Measurements from ENCODE around the gene PCDHGA6.
A peak's percentile ranks its signal among the peaks of the same experiment; 100 is the strongest.
"Not testable (repeated sequence)": the region's sequence is repeated elsewhere in the genome, so short reads cannot be mapped to it uniquely, and the experiment has no call there.

PCDHGA6 gene

DNA sequence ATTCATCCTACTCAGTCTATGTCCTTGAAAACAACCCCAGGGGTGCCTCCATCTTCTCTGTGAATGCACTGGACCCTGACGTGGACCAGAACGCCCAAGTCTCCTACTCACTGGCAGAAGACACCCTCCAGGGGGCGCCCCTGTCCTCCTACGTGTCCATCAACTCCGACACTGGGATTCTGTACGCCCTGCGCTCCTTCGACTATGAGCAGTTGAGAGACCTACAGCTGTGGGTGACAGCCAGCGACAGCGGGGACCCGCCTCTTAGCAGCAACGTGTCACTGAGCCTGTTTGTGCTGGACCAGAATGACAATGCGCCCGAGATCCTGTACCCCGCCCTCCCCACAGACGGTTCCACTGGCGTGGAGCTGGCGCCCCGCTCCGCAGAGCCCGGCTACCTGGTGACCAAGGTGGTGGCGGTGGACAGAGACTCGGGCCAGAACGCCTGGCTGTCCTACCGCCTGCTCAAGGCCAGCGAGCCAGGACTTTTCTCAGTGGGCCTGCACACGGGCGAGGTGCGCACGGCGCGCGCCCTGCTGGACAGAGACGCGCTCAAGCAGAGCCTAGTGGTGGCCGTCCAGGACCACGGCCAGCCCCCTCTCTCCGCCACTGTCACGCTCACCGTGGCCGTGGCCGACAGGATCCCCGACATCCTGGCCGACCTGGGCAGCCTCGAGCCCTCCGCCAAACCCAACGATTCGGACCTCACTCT lies 1.9 kb downstream of the PCDHGA6 start:
- not testable (repeated sequence) for H3K4me2 ChIP-seq (ENCODE audit: low read length); H2BK5ac ChIP-seq (ENCODE audit: low read length); H3K9ac ChIP-seq (ENCODE audit: low read length); H3K23ac ChIP-seq (ENCODE audit: low read length); H3K4me3 ChIP-seq (ENCODE audit: low read length); DNase-seq; H3K4me1 ChIP-seq (ENCODE audit: control insufficient read depth, low read depth, low read length); H3K27ac ChIP-seq (ENCODE audit: low read depth, low read length); H3K56ac ChIP-seq (ENCODE audit: low read length); H3K79me2 ChIP-seq (ENCODE audit: control insufficient read depth, insufficient read depth, low read length); H3K79me1 ChIP-seq (ENCODE audit: low read length); H4K8ac ChIP-seq (ENCODE audit: low read depth, low read length); H3K4ac ChIP-seq (ENCODE audit: low read depth, low read length); H2AK5ac ChIP-seq (ENCODE audit: low read length); H4K5ac ChIP-seq (ENCODE audit: low read length); H3K27me3 ChIP-seq (ENCODE audit: insufficient read depth, low read length, poor library complexity); H3K36me3 ChIP-seq (ENCODE audit: control insufficient read depth, insufficient read depth, low read length); H2BK120ac ChIP-seq (ENCODE audit: low read depth, low read length); H3K18ac ChIP-seq (ENCODE audit: low read length); H2BK15ac ChIP-seq (replicated peaks; ENCODE audit: low read depth)
- WGBS (ENCODE audit: extremely low coverage, insufficient coverage, low lambda C conversion rate): no CpG with 5 or more reads among the region's 48 CpGs

- no peak within 1 kb of the TSS for H3K4me2 ChIP-seq (ENCODE audit: low read length)
- no peaks in the 10 kb centered on the region for H3K79me1 ChIP-seq (ENCODE audit: low read length)
- H3K56ac ChIP-seq (ENCODE audit: low read length): no peak within 1 kb of the TSS
- H3K9ac ChIP-seq (ENCODE audit: low read length): no peak within 1 kb of the TSS
- no peaks in the 10 kb centered on the region for H3K4me1 ChIP-seq (ENCODE audit: control insufficient read depth, low read depth, low read length)
- H3K23ac ChIP-seq (ENCODE audit: low read length): no peak within 1 kb of the TSS
- DNase-seq: no peak
- H2BK120ac ChIP-seq (ENCODE audit: low read depth, low read length): no peak within 1 kb of the TSS
- H3K36me3 ChIP-seq (ENCODE audit: control insufficient read depth, insufficient read depth, low read length): no peaks in the 10 kb centered on the region
- H4K8ac ChIP-seq (ENCODE audit: low read depth, low read length): no peak within 1 kb of the TSS
- whole genome bisulfite sequencing (ENCODE audit: extremely low coverage, insufficient coverage, low lambda C conversion rate): no CpG with 5 or more reads among the region's 37 CpGs
- H3K18ac ChIP-seq (ENCODE audit: low read length): no peak within 1 kb of the TSS
- no peaks in the 10 kb centered on the region for H3K79me2 ChIP-seq (ENCODE audit: control insufficient read depth, insufficient read depth, low read length)
- H2AK5ac ChIP-seq (ENCODE audit: low read length): no peak within 1 kb of the TSS
- H4K5ac ChIP-seq (ENCODE audit: low read length): no peak within 1 kb of the TSS
- H3K4ac ChIP-seq (ENCODE audit: low read depth, low read length): no peak within 1 kb of the TSS
- no peaks in the 10 kb centered on the region for H3K27me3 ChIP-seq (ENCODE audit: insufficient read depth, low read length, poor library complexity)
- no peak within 1 kb of the TSS for H2BK15ac ChIP-seq (replicated peaks; ENCODE audit: low read depth)
- no peak within 1 kb of the TSS for H3K27ac ChIP-seq (ENCODE audit: low read depth, low read length)
- no peak within 1 kb of the TSS for H3K4me3 ChIP-seq (ENCODE audit: low read length)
- H2BK5ac ChIP-seq (ENCODE audit: low read length): no peak within 1 kb of the TSS
Measured at GRCh38 chr5:141382469-141383294, 9.0 kb downstream of the PCDHGA6 start, which contains the start of gene PCDHGA7. Gene PCDHGA7 (plus strand): TSS chr5:141382742. CDS start chr5:141382900, 158 bp downstream.

GRCh38 chr5:141383345-141383744 lies 9.7 kb downstream of the PCDHGA6 start:
- Histone ChIP-seq H3K79me2 (ENCODE audit: control insufficient read depth, insufficient read depth, low read length) (no peaks in the 10 kb centered on the region), H3K27me3 (ENCODE audit: insufficient read depth, low read length, poor library complexity) (no peaks in the 10 kb centered on the region), H3K9ac (ENCODE audit: low read length) (no peak overlapping the region), H2AK5ac (ENCODE audit: low read length) (no peak overlapping the region), H3K23ac (ENCODE audit: low read length) (no peak overlapping the region), H2BK15ac (replicated peaks; ENCODE audit: low read depth) (no peak overlapping the region), H2BK120ac (ENCODE audit: low read depth, low read length) (no peak overlapping the region), H3K56ac (ENCODE audit: low read length) (no peak overlapping the region), H3K4me1 (ENCODE audit: control insufficient read depth, low read depth, low read length) (no peaks in the 10 kb centered on the region), H3K27ac (ENCODE audit: low read depth, low read length) (no peak overlapping the region), H3K4me3 (ENCODE audit: low read length) (no peak overlapping the region), H3K4ac (ENCODE audit: low read depth, low read length) (no peak overlapping the region), H3K79me1 (ENCODE audit: low read length) (no peaks in the 10 kb centered on the region), H3K36me3 (ENCODE audit: control insufficient read depth, insufficient read depth, low read length) (no peaks in the 10 kb centered on the region), H3K18ac (ENCODE audit: low read length) (no peak overlapping the region), H3K4me2 (ENCODE audit: low read length) (no peak overlapping the region), H4K5ac (ENCODE audit: low read length) (no peak overlapping the region), H2BK5ac (ENCODE audit: low read length) (no peak overlapping the region), H4K8ac (ENCODE audit: low read depth, low read length) (no peak overlapping the region)
- no peak for DNase-seq
- no CpG with 5 or more reads among the region's 21 CpGs for WGBS (ENCODE audit: extremely low coverage, insufficient coverage, low lambda C conversion rate)

GRCh38 chr5:141384471-141385267 lies 11.0 kb downstream of the PCDHGA6 start:
- H2BK15ac ChIP-seq (replicated peaks; ENCODE audit: low read depth): no peak overlapping the region
- no peak overlapping the region for H2AK5ac ChIP-seq (ENCODE audit: low read length)
- H2BK5ac ChIP-seq (ENCODE audit: low read length): no peak overlapping the region
- no peak overlapping the region for H3K27ac ChIP-seq (ENCODE audit: low read depth, low read length)
- H3K4me2 ChIP-seq (ENCODE audit: low read length): no peak overlapping the region
- H3K4ac ChIP-seq (ENCODE audit: low read depth, low read length): no peak overlapping the region
- no peak overlapping the region for H4K8ac ChIP-seq (ENCODE audit: low read depth, low read length)
- no peak for DNase-seq
- H3K4me3 ChIP-seq (ENCODE audit: low read length): no peak overlapping the region
- H3K18ac ChIP-seq (ENCODE audit: low read length): no peak overlapping the region
- no peaks in the 10 kb centered on the region for H3K36me3 ChIP-seq (ENCODE audit: control insufficient read depth, insufficient read depth, low read length)
- H3K4me1 ChIP-seq (ENCODE audit: control insufficient read depth, low read depth, low read length): no peaks in the 10 kb centered on the region
- H3K79me2 ChIP-seq (ENCODE audit: control insufficient read depth, insufficient read depth, low read length): no peaks in the 10 kb centered on the region
- no peaks in the 10 kb centered on the region for H3K79me1 ChIP-seq (ENCODE audit: low read length)
- H3K56ac ChIP-seq (ENCODE audit: low read length): no peak overlapping the region
- H3K27me3 ChIP-seq (ENCODE audit: insufficient read depth, low read length, poor library complexity): no peaks in the 10 kb centered on the region
- H3K9ac ChIP-seq (ENCODE audit: low read length): no peak overlapping the region
- H2BK120ac ChIP-seq (ENCODE audit: low read depth, low read length): no peak overlapping the region
- no peak overlapping the region for H3K23ac ChIP-seq (ENCODE audit: low read length)
- no CpG with 5 or more reads among the region's 43 CpGs for WGBS (ENCODE audit: extremely low coverage, insufficient coverage, low lambda C conversion rate)
- no peak overlapping the region for H4K5ac ChIP-seq (ENCODE audit: low read length)

DNA sequence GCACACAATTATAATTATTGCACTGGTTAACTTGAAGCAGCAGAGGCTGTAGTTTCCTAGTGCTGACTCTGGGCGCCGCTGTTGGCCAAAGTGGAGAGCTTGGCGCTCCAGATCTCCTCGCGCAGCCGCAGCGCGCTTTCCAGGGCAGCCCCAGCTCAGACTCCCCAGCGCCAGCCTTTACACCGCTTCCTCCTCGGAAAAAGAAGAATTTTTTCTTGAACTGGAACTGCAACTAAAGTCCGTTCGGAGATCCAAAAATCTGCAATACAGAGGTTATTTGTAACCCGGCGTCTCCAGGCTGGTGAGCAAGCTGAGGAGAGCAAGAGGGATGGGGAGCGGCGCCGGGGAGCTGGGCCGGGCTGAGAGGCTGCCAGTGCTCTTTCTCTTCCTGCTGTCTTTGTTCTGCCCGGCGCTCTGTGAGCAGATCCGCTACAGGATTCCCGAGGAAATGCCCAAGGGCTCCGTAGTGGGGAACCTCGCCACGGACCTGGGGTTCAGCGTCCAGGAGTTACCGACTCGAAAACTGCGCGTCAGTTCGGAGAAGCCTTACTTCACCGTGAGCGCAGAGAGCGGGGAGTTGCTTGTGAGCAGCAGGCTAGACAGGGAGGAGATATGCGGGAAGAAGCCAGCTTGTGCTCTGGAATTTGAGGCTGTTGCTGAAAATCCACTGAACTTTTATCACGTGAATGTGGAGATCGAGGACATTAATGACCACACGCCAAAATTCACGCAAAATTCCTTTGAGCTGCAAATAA lies 14.0 kb downstream of the PCDHGA6 start, which contains the start of gene PCDHGB4:
TSS of gene PCDHGB4 (plus strand) at position 142 of the 755 bp plus-strand sequence. CDS start at position 329, 187 bp downstream.
- H3K36me3 ChIP-seq (ENCODE audit: control insufficient read depth, insufficient read depth, low read length); H4K5ac ChIP-seq (ENCODE audit: low read length); H3K18ac ChIP-seq (ENCODE audit: low read length); H3K4me2 ChIP-seq (ENCODE audit: low read length); H2BK5ac ChIP-seq (ENCODE audit: low read length); H2BK15ac ChIP-seq (replicated peaks; ENCODE audit: low read depth); H4K8ac ChIP-seq (ENCODE audit: low read depth, low read length); H3K4me3 ChIP-seq (ENCODE audit: low read length); H3K79me1 ChIP-seq (ENCODE audit: low read length); H3K56ac ChIP-seq (ENCODE audit: low read length); H3K27ac ChIP-seq (ENCODE audit: low read depth, low read length); H2AK5ac ChIP-seq (ENCODE audit: low read length); H3K79me2 ChIP-seq (ENCODE audit: control insufficient read depth, insufficient read depth, low read length); H3K4ac ChIP-seq (ENCODE audit: low read depth, low read length); H3K4me1 ChIP-seq (ENCODE audit: control insufficient read depth, low read depth, low read length); H3K27me3 ChIP-seq (ENCODE audit: insufficient read depth, low read length, poor library complexity); H2BK120ac ChIP-seq (ENCODE audit: low read depth, low read length); H3K23ac ChIP-seq (ENCODE audit: low read length); H3K9ac ChIP-seq (ENCODE audit: low read length): not testable (repeated sequence)
- no CpG with 5 or more reads among the region's 40 CpGs for WGBS (ENCODE audit: extremely low coverage, insufficient coverage, low lambda C conversion rate)
- peak; percentile 65 for DNase-seq

All from mesendoderm (in vitro differentiated cells).